Measurements from ENCODE around the gene CCDC88C.
A peak's percentile ranks its signal among the peaks of the same experiment; 100 is the strongest.

CCDC88C gene

DNA sequence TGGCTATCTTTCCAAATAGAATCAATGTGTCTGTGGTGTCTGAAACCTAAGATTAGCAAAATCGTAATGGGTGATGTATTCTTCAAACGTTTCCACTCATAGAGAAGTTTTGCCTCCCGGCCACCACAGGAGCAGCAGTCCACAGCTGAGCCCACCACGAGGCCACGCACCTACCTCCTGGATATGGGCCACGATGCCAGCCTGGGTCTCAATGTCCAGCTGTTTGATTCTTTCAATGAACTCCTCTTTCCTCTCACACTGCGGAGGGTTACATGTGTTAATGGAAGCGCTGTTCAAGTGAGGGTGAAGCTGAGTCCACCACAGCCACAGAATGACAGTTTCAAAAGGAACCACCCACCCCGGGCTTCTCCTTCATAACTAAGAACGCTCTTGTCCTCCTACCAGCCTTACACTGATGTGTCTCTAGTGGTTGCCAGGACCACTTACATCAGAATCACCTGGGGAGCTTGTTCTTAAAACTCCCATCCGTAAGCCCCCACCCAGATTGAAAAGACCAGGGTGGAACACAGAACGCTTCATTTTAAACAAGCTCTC, 75.3 kb downstream of the CCDC88C start:
- no peak for FAIRE-seq

DNA sequence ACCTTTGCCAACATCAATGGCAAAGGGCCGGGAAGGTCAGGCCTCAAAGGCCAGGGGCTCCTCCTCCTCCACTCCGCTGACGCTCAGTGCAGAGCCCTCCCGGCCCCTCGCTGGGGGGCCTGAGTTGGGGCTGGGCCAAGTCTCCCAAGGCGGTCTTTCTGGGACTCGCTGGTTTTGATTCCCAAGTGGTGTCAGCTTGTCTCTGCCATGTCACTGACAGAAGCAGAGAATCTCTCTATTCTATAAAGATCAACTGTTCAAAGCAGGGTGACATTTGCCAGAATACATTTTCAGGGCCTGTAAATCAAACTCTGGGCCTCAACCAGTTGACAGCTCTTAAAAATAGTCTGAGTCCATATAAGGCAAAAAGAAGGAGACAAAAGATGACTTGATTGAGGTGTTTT, 75.9 kb downstream of the CCDC88C start:
- no peak for FAIRE-seq

DNA sequence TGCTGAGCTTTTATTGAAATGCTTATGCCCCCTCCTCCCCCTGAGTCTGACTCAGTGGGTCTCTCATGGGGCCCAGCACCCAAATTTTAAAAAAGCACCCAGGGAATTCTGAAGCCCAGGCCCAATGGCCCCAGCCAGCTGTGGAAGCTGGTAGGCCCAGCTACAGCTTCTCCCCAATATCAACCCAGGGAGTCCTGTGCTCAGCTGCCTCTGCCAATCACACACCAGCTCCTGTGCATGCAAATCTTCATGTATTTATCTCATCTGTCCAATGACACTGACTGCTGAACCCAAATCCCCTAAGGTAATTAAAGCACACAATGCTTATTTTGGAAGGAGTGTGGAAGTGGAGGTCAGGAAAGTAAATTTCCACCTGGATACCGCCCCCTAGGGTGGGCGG, 76.3 kb downstream of the CCDC88C start:
- no peak for FAIRE-seq

DNA sequence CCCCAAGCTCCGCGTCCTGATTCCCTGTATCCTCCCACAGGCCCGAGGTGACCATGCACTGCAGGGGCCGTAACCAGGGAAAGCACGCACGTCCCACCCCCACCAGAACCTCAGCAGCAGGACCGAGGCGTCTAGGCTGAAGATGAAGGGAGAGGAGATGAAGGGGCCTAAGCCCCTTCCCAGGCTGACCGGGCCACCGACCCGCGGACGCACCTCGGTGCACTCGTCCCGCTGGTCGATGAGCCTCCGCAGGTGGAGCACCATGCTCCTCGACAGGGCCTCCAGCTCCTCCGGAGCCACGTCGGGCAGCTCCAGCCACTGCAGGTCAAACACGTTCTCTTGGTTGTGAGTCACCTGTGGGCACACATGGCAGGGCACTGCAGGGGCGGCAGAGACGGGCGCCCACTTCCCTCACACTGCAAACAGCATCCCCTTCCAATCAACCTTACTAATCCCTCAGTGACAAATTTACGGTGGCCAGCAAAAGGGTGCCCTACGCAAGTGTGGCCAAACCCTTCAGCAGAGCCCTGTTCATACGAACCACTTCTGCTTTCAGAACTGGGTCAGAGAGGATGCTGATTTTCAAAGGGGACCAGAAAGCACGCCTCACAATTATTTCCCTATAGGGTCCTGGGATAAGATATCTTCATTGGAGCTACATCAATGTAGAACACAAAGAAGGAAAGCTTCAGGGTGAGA, 77.8 kb downstream of the CCDC88C start:
- no peak for FAIRE-seq

DNA sequence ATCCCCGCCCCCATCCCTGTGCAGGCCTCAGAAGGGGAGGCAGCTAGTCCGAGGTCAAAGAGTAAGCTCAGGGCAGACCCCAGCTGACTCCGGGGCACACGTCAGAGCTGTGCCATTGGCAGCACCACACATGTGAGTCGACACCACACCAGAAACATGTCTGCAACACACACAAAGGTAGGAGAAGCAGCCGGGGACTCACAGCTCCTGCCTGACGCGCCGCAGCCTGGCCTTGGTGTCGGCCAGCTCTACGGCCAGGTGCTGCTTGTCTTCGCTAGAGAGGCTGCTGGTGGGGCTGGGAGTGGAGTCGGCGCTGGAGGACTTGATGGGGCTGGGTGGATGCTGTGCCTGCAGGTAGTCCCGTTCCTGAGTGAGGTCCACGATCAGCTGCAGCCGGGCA, 78.5 kb downstream of the CCDC88C start:
- FAIRE-seq, result no peak

DNA sequence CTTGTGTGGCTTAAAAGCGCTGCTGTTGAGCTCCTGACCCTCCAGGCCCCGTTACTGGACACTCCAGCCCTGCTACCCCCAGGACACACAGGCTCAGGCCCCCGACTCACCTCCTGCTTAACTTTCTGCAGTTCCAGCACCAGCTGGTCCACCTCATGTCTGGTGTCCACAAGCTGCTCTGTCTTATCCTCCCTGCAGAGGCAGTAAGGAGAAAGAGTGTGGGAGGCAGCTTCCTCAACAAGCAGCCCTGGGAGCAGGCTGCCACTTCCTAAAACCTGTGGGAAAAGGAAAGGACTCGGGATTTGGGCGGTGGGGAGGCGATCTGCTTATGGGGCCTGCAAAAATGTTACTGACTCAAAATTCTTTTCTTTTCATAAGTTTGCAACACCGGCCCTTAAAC, 79.2 kb downstream of the CCDC88C start:
- FAIRE-seq, result no peak

DNA sequence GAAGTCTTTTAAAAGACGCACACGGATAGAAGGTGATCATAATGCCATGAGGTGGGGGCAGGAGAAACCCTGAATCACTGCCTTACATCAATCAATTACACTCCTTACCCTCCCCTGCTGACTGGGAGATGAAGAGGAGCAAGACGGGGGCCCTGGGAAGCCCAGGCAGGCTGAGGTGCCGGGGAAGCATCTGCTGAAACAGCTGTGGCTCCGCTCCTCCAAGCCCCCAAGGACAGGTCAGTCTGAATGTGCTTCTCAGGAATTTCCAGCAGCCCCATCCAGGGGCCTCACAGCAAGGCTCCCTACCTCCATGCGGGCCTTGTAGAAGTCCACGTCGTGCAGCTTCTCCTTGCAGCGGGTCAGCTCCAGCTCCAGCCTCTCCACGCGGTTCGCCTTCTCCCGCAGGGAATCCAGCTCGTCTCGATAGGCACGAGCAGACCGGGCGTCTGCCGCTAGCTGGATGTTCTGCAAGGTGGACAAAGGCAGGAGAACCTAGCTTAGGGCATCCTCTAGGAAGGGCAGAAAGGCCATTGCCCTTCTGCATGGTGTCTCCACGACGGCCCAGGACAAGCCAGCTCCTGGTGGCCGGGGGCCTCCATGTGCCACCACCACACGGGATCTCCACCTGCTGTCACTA, 79.8 kb downstream of the CCDC88C start:
- no peak for FAIRE-seq

DNA sequence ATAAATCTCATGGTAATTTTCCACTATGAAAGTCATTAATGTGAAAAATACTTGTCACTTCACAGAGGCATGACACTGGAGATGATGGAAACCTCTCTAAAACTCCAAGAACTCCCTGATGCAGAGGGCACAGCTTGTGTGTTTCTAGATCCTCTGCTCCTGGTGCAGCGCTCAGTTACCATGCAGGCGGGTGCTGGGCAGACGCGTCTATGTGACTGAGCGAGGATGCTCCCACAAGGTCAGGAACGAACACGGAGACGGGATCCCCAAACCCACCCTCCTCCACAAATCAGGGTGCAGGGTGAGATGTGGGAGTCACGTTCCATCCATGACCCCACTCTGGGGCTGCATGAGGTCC, 81.5 kb downstream of the CCDC88C start:
- FAIRE-seq, result no peak

DNA sequence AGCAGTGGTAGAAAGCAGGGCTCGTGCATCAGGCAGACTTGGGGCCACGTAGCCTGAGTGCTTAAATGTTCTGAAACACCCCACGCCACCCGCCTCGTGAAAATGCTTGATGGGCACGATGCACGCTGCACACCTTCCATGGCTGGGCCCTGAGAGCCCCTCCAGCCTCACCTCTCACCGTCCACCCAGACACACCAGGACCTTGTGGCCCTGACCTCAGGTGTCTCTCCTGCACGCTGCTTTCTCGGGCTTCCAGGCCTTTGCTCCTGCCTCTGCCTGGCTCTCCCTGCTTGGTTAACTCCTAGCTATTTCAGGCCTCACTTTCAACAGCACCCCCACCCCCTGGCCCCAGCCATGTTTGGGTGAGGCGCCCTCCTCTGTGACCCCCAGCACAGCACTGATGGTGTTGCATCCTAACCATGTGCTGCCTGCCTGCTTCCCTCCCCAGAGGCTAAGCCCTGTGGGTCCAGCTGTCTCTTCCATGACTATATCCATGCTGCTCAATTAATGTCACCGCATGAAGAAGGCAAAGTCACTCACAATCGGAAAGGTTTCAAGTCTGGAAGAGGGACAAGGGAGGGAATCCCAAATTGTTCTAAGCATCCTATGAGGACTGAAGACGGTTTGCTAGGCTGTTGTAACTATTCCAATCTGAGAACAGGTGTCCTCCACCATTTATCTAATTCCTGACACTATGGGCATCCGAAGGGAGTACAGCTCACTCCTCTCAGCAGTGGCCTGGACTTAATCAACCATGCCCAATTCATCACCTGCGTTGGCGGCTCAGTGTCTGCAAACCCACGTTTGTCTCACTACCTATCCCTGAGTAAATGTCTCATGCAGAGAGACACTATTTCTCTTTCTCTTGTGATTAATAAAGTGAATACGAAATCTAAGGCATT, 82.2 kb downstream of the CCDC88C start:
- FAIRE-seq, result no peak

DNA sequence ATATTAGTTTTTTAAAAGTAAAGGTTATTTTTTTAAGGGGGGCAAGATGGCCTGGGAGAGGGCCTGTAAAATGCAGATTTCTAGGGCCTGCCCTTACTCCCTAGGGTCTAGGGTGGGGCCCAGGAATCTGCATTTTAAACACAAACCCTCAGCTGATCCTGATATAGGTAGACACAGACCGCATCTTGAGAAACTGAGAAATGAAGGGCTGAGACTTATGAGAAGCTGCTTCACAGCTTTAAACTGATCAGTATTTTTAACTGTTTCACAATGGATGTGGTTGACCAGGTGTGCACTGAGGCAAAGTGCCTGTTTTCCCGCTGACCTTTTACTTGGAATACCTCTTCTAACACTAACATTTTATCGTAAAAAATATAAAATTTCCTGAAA, 84.0 kb downstream of the CCDC88C start:
- FAIRE-seq, result no peak

DNA sequence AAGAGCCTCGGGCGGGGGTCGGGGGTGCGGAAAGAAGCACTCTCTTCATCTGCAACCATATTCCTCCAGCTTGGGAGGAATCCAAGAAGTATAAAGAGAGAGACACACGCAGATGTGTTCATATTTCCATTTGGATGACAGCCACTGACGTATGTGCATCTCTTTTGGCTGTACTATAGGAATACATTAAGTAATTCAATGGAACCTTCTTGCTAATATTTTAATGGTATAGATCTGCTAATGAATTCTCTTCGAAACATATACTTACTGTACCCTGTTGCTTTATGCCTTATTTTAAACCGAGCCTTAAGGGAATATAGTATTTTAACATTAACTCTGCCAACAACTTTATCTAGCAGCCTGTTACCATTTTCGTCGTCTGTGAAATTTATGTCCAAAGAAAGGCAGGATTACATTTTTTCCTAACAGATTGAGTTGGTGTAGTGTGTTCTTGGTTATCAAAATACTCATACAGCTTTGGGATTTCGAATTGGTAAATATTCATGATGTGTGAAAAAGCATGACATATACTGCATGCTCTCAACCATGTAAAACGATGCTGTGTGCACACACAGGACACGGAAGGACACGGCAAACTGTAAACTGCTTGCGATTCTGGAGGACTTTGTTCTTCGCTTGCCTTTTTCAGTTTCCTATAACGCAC, 84.5 kb downstream of the CCDC88C start:
- FAIRE-seq, result peak; percentile 5

DNA sequence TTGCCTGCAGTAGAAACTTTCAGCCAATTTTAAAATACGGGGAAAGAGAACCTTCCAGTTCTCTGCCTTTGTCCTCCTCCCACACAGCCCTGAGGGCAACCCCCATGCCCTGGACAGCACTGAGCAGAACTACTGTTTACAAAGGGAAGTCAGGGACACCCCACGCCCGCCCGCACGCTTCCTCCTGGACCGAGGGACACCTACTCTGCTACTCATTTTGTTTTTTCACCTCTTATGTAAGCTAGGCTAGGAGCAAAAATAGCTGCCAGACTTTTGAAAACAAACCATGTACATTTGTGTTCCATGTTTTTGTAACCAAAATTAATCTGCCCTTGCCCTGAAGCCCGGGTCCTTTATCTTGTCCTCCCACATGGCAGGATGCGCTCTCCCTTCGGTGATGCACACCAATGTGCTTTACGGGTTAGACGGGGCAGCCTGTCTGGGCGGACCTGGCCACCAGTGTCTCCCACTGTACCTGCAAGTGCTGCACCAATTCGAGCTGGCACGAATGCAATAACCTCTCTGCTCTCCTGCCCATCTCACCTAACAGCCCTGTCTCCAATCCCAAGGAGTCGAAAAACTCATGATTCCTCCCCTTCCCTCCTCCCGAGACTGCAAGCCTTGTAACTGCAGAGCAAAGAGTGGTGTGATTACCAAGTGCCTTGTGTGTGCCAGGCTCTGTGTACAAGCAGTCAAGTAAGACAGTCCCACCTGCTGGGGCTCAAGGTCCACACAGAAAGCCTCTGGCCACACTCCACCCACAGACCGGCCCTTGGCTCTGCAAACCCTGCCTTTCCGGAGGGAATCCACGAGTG, 85.2 kb downstream of the CCDC88C start:
- FAIRE-seq, result no peak

DNA sequence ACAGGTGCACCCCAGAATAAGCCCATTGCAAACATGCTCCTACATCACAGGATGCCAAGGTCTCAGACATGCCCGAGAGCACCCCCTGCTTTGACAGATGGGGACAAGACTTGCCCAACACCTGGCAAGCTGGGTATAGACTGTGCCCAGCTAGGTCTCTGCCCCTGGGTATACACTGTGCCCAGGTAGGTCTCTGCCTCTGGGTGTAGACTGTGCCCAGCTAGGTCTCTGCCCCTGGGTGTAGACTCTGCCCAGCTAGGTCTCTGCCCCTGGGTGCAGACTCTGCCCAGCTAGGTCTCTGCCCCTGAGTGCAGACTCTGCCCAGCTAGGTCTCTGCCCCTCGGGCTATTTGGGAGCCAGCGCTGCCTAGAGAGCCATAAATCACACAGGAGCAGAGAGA, 85.9 kb downstream of the CCDC88C start:
- no peak for FAIRE-seq

DNA sequence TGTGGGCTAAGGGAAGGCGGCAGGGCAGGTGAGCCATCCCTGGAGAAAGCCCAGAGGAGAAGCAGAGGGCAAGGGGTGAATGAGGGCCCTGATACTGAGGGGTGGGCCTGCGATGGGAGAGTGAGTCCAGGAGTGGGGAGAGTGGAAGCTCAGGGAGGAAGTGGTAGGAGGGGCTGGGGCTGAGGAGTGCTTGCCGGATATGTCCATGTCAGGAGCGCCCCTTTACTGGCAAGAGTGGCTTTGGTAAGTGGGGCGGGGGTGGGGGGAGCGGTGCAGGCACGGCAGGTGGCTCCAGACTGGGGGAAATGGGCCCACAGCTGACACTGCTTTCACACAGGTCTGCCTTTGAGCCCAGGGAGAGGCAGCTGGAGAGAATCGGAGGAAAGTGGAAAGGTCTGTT, 86.8 kb downstream of the CCDC88C start:
- FAIRE-seq, result no peak

DNA sequence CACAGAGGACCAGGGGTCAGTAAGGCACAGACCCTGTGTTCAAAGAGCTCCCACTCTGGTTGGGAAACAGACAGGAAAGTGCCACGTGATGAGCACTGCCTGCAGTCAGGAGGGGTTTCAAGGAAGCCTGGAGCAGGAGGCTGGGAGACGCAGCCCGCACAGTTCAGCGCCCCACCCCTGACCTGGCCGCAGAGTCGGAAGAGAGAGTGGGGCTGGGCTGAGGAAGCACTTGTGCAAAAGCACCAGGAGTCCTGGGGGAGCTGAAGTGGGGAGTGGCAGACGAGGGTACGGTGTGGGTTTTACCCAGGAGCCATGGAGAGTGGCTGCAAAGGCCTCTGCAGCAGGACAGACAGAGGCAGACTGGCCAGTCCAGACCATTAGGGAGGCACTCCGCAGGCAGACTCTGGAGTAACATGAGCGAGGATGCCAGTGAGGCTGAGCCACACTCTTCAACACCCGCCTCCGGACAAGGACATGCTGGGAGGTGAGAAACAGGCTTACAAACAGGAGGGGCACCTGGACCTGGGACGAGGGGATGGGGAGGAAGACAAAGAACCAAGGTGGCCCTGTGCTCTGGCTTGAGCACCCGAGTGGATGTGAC, 87.4 kb downstream of the CCDC88C start:
- FAIRE-seq, result no peak

DNA sequence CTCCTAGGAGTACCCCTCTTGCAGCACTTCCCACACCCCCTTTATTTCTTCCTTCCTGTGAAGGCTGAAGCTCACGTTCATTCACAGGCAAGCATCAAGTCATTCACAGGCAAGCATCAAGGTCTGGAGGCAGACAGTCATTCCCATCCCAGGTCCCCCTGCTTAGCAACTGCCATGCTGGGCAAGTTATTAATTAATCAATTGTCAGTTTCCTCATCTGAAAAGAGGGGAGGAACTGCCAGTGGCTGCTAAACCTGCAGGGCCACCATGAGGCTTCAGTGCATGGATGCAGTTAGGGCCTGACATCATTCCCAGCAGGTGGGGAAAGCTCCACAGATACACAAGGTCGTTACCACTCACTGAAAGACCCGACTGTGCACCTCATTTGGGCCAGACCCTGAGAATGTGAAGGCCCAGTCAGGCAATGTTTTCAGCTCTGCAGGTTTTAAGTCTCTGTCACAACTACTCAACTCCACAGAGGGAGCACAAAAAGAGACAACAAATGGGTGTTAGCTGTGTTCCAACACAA, 88.1 kb downstream of the CCDC88C start:
- no peak for FAIRE-seq

DNA sequence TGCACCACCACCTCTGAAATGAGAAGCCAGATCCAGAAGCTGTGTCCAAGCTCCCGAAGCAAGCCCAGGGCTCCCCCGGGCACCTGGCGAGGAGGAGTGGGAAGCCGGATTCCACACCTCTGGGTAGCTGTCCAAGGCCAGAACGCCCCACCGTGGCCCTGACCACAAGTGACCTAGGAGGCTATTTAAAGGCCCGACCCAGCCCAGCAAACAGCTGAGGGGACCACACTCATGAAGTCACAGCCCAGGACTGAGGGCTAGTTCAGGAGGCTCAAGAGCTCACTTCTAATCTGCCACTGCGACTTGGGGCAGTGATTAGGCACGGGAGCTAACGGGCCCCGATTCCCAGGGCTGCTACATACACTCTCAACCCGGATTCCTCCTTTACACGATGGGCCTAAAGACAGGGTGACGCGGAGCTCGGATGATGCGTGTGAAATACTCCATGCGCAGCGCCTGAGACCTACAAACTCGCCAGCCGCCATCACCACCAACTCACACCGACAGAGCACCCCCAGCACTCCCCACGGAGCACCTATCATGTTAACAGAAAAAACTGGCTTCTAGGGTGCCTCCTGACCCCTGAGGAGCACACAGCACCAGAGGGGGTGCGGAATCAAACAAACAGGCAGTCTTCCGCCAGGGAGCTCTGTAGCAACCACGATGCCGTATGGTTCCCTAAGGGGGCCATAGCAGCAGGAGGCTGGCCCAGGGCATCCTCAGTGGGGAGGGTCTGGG, 89.1 kb downstream of the CCDC88C start:
- FAIRE-seq, result no peak

DNA sequence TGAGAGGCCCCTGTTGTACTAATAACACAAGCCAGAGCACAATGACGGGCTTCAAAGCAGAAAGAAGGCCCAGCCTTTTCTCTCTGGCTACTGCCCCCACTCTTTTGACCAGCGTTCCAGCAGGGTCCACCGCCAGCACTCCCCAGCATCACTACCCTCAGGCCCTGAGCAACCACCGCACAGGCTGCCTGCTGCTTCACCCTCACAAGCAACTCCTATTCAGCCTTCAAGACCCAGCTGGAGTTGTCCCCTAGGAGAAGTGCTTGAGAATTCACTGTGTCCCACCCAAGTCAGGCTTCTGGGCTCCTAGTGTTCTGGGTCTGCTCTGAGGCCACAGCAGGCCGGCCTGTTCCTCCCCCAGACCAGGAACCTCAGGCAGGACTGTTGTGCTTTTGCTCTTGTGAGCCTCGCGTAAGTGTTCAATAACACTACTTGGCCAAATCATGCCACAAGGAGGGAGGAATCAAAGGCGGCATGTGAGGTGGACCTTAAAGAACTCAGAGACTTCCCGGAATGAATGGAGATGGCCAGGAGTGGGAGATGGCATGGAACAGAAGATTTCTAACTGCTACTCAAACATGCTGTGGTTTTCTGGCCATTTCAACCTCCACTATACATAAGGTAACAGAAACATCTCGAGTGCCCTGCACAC, 89.8 kb downstream of the CCDC88C start:
- no peak for FAIRE-seq

DNA sequence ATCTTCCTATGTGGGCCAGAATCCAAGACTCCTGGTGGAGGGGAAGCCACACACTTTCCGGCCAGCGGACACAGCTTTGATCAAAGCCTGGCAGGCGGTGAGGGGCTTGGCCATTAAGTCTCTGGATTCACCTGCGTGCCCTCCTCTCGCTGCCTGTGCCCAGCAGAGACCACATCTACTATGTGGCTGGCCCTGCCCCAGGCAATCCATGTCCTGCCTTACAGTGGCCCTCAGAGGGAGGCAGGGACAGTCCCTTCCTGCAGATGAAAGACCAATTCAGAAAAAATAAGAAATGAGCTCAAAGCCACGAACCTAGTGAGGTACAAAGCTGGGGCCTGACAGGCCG, 90.4 kb downstream of the CCDC88C start:
- no peak for FAIRE-seq

DNA sequence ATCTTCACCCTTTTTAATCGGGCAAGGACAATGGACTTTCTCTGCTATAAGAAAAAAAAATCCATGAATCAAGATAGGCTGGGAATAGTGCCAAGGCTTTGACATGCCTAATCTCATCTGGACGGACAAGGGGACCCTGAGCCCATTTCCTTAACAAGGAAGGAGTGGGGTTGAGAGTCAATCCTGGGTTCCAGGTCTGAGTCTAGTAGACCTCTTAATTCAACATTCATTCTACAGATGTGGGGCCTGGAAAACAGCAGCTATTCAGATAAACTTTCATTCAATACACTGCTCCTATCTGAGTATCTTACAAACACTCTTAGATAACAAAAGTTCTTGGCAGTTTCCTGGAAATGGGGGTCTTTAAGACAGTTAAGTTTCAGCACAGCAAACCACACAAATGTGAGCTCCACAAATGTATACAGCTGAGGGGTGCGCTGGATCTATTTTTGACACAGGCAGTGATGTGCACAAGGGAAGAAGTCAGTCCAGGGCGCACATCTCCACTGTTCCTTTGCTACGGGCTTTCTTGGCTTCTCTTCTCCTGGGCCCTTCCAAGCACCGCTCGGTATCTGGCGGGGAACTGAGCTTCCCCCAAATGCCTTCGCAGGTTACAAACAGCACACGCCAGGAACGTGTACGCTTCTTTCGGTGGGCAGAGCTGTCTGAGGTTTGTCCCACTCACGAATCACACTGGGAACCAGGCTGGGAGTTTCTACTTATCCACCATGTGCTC, 90.9 kb downstream of the CCDC88C start:
- FAIRE-seq, result no peak
